ENCODE results near the gene PRKCQ.

DNA sequence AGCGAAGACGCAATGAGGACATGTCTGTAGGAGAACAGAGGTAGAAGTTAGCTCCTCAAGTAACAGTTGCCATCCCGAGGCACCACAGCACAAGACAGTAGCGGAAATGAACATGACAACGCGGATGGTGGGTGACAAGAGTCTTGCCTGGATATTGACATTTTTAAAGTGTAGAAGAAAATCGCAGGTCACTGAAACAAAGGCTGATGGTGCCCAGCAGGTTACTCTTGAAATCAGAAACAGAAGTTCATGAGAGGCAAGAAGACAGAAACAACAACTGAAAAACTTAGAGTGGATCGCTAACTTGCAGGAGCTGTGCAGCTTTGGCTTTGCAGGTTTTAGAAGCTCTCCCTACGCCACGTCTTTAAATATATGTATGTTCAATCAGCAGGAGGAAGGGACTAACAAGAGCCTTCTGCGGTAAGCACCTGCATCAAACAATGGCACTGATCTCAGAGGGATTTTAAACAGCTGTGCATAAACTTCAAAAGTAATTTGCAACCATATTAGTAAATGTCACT, 1.8 kb downstream of the PRKCQ start:
- TF ChIP-seq, protein P1, sequence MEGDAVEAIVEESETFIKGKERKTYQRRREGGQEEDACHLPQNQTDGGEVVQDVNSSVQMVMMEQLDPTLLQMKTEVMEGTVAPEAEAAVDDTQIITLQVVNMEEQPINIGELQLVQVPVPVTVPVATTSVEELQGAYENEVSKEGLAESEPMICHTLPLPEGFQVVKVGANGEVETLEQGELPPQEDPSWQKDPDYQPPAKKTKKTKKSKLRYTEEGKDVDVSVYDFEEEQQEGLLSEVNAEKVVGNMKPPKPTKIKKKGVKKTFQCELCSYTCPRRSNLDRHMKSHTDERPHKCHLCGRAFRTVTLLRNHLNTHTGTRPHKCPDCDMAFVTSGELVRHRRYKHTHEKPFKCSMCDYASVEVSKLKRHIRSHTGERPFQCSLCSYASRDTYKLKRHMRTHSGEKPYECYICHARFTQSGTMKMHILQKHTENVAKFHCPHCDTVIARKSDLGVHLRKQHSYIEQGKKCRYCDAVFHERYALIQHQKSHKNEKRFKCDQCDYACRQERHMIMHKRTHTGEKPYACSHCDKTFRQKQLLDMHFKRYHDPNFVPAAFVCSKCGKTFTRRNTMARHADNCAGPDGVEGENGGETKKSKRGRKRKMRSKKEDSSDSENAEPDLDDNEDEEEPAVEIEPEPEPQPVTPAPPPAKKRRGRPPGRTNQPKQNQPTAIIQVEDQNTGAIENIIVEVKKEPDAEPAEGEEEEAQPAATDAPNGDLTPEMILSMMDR (IDR thresholded peaks at IDR 0.05): no peak
- no peak for TF ChIP-seq POLR2A (IDR thresholded peaks at IDR 0.05)

All from uterus (tissue), 2 donors.